Heart left ventricle (tissue), 13 donors: Measurements from ENCODE around the gene COMMD9.

Experiments
- CTCF ChIP-seq, 12 donors: fragments of 200-600 bp; sonication (generic) in 4 of 12; IDR thresholded peaks; one replicate each; pipeline versions ENCODE4 v1.5.0 to v1.8.0; 2018 to 2022; ENCODE audit warnings: antibody characterized with exemption in 12 of 12, mild to moderate bottlenecking in 5 of 12
- POLR2A ChIP-seq, 2 donors: fragments of 450-650 bp; IDR thresholded peaks; one replicate each; pipeline ENCODE4 v1.6.1; 2017; ENCODE audit warnings: antibody characterized with exemption in 2 of 2, mild to moderate bottlenecking in 2 of 2, moderate library complexity in 2 of 2
- donor health status: ischemic (EF 13 %, LVEDD 7.1; RV severe dilation, severe dysfunction).
- donor health status: DM: no; HTN: yes; CAD: no.
- donor health status: DM: no; HTN: no; CAD: no.
- donor health status: ischemic (EF 25% LVEDD 6.9; RV normal size, moderate dysfunction).
- donor health status: ischemic (EF 25% LVEDD 5.7; RV mildly dilated, moderate dysfunction).
- donor health status: ischemic (EF 35%, LVEDD 5.7; RV mildly dilated, moderate dysfunction).
- donor health status: nonischemic (EF 11% LVEDD 7.7; RV severe dilation, severe dysfunction).
- donor health status: DM: yes; HTN: yes; CAD: no.
- donor health status: PGD.
- donor health status: ischemic (EF 29% LVEDD 5.4; RV normal size, mild dysfunction).
- donor health status: nonischemic (EF 23%, LVEDD 6.1; RV moderate dilation, normal function).

DNA sequence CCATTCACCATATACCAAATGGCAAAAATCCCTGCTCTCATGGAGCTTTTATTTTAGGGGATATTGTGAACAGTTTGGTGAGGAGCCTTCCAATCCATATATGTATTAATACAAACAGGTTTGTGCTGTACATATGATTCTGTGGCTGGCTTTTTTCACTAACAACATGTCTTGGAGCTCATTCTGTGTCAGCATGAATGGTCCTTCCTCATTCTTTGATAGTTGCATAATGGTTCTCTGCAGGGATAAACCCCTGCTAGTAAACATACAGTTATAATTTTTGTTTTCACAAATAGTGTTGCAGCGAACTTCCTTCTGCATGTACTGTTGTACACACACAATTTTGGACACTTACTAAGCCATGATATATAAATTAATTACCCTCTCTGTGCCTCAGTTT lies 15.1 kb upstream of the COMMD9 start:
- TF ChIP-seq CTCF (IDR thresholded peaks at IDR 0.05) (no peak), POLR2A (IDR thresholded peaks at IDR 0.05) (no peak)
